Mesenteric fat pad (tissue), 1 donor: ENCODE results near the gene MSRB2. TPM values are rescaled to one million over a fixed set of nuclear protein-coding genes. Genes with fewer than 3 reads are reported as not detected.

Experiments
- DNase-seq: peaks from one replicate; pipeline ENCODE4 v3.0.0-alpha.2; 2020; ENCODE audit warnings: low spot score
- total RNA-seq: library from RNA; stranded (reverse); fragmentation: NEBNext Ultra II Directional; extraction: Animal tissue kit (Norgen Biotek cat#: 25700); gene quantifications from one replicate; pipeline ENCODE4 v1.2.1, GENCODE V29; 2021
- donor health status: DM: yes; HTN: yes; CAD: no.

MSRB2 gene
- total RNA-seq, 1 donor from 2014 or later = 39.1 TPM

- DNase-seq = no peak
These were observed 63.0 kb downstream of the MSRB2 start for GRCh38 chr10:23158370-23158769.

- DNase-seq = no peak
These were observed 76.0 kb downstream of the MSRB2 start for GRCh38 chr10:23171232-23171876.

Other genes starting within 250 kb of the MSRB2 start
- gene ARMC3, start 167.5 kb upstream of the MSRB2 start, total RNA-seq = not detected
- not detected for gene PTF1A, start 96.7 kb downstream of the MSRB2 start, total RNA-seq
- gene C10orf67, start 249.2 kb downstream of the MSRB2 start, total RNA-seq = not detected